ENCODE results near the gene ADAMTS6. TPM values are rescaled to one million over a fixed set of nuclear protein-coding genes. Genes with fewer than 3 reads are reported as not detected.
"Not testable (repeated sequence)": the region's sequence is repeated elsewhere in the genome, so short reads cannot be mapped to it uniquely, and the experiment has no call there.

Gene ADAMTS6
- total RNA-seq, 6 experiments from 2014 or later: 23.1 to 29.9 (median 28.3) TPM

DNA sequence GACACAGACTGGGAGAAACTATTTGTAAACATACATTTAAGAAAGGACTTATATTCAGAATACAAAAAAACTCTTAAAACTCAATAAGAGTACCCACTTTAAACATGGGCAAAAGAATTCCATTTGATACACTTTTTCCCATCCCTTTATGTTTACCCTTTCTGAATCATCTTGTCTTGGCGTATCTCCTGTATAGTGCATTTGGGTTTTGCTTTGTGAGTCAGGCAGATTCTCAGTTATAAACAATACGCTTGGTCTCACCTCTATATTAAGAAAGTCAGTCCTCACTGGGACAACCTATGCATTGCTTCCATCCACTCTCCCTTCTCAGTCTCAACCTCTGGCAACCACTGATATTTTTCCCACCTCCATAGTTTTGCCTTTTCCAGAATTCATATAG is 27.3 kb upstream of the ADAMTS6 start:
- Mint-ChIP-seq H3K27ac (peak overlapping the region; percentile 19; the same call in 1 of the 2 replicates), H3K4me3 (no peak overlapping the region), H3K27me3 (ENCODE audit: insufficient read depth) (no peaks in the 10 kb centered on the region), H3K4me1 (ENCODE audit: low read depth) (peaks cover 50% of the 10 kb centered on the region), H3K36me3 (ENCODE audit: low read depth) (no peaks in the 10 kb centered on the region), H3K9me3 (no peaks in the 10 kb centered on the region)
- TF ChIP-seq CTCF (IDR thresholded peaks at IDR 0.05): no peak
- peak; percentile 8 for DNase-seq

DNA sequence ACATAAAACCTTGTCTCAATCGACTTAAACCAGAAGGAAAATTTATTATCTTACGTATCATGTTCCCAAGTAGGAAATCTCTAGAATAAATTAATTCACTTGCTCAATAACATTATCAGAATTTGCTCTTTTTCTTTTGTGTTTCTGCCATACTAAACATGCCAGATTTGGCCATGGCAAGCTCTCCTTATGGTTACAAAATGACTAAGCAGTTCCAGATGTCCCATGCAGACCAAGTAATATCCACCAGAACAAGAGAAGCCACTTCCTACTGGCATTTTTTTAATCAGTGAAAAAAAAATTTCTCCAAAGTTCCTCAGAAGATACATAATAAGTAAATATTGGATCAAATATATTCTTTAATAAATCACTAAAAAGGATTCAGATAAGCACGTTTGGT is 25.2 kb upstream of the ADAMTS6 start:
- peaks cover 4% of the 10 kb centered on the region for H3K36me3 Mint-ChIP-seq (ENCODE audit: low read depth)
- peaks cover 32% of the 10 kb centered on the region for H3K4me1 Mint-ChIP-seq (ENCODE audit: low read depth)
- TF ChIP-seq CTCF (IDR thresholded peaks at IDR 0.05): no peak
- peak; percentile 43 for DNase-seq
- H3K9me3 Mint-ChIP-seq: no peaks in the 10 kb centered on the region
- peak overlapping the region; percentile 1 for H3K27ac Mint-ChIP-seq
- H3K4me3 Mint-ChIP-seq: no peak overlapping the region
- H3K27me3 Mint-ChIP-seq (ENCODE audit: insufficient read depth): no peaks in the 10 kb centered on the region

DNA sequence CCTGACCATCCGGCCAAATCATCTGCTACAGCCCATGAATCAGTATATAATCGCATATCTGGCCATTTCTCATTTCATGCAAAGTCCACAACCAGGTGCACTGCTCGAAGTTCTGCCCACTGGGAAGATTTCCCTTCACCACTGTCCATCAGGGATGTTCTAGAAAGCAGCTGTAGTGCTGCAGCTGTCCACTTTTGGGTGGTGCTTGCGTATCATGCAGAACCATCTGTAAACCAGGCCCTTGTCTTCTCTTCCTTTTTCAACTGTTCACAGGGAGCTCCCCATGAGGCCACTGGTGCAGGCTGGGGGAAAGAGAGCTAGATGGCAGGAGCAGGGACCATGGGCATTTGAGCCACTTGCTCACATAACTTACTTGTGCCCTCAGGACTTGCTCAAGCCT is 7.4 kb upstream of the ADAMTS6 start:
- Mint-ChIP-seq H3K27me3 (ENCODE audit: insufficient read depth) (peaks cover 1% of the 10 kb centered on the region; the same call in 1 of the 2 replicates), H3K9me3 (no peaks in the 10 kb centered on the region), H3K4me3 (no peak overlapping the region), H3K4me1 (ENCODE audit: low read depth) (no peaks in the 10 kb centered on the region), H3K36me3 (ENCODE audit: low read depth) (peaks cover 5% of the 10 kb centered on the region; the same call in 1 of the 2 replicates), H3K27ac (no peak overlapping the region)
- TF ChIP-seq CTCF (IDR thresholded peaks at IDR 0.05): no peak
- no peak for DNase-seq

GRCh38 chr5:65488038-65488687 is 6.4 kb upstream of the ADAMTS6 start:
- TF ChIP-seq CTCF (IDR thresholded peaks at IDR 0.05): peak; percentile 53
- not testable (repeated sequence) for H3K27me3 Mint-ChIP-seq (ENCODE audit: insufficient read depth); H3K9me3 Mint-ChIP-seq; H3K27ac Mint-ChIP-seq; H3K4me1 Mint-ChIP-seq (ENCODE audit: low read depth); H3K4me3 Mint-ChIP-seq; DNase-seq; H3K36me3 Mint-ChIP-seq (ENCODE audit: low read depth)

DNA sequence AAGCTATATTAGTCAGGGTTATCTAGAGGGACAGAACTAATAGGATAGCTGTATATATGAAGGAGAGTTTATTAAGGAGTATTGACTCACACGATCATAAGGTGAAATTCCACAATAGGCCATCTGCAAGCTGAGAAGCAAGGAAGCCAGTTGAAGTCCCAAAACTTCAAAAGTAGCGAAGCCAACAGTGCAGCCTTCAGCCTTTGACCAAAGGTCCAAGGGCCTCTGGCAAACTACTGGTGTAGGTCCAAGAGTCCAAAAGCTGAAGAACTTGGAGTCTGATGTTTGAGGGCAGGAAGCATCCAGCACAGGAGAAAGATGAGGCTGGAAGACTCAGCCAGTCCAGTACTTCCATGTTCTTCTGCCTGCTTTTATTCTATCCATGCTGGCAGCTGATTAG is 5.1 kb upstream of the ADAMTS6 start:
- H3K4me3 Mint-ChIP-seq; H3K27ac Mint-ChIP-seq; H3K27me3 Mint-ChIP-seq (ENCODE audit: insufficient read depth); H3K4me1 Mint-ChIP-seq (ENCODE audit: low read depth); H3K9me3 Mint-ChIP-seq; DNase-seq; H3K36me3 Mint-ChIP-seq (ENCODE audit: low read depth): not testable (repeated sequence)

DNA sequence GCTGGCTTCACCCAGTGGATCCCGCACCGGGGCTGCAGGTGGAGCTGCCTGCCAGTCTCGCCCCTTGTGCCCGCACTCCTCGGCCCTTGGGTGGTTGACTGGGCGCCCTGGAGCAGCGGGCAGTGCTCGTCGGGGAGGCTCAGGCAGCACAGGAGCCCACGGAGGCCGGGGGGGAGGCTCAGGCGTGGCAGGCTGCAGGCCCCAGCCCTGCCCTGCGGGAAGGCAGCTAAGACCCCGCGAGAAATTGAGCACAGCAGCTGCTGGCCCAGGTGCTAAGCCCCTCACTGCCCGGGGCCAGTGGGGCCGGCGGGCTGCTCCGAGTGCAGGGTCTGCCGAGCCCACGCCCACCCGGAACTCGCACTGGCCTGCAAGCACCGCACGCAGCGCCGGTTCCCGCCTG is 3.7 kb upstream of the ADAMTS6 start:
- Mint-ChIP-seq H3K36me3 (ENCODE audit: low read depth) (peaks cover 5% of the 10 kb centered on the region; the same call in 1 of the 2 replicates), H3K9me3 (no peaks in the 10 kb centered on the region), H3K4me3 (no peak overlapping the region), H3K4me1 (ENCODE audit: low read depth) (peaks cover 7% of the 10 kb centered on the region), H3K27me3 (ENCODE audit: insufficient read depth) (peaks cover 1% of the 10 kb centered on the region; the same call in 1 of the 2 replicates), H3K27ac (no peak overlapping the region)
- no peak for DNase-seq
- TF ChIP-seq CTCF (IDR thresholded peaks at IDR 0.05): no peak

All from HFFc6 (cell line).